DMS53 treated with DMSO at 0.1 percent for 48 hours (cell line): ENCODE data around the gene REPIN1.

ENCODE experiments used
- DNase-seq: peaks from one replicate; lab custom pipeline; 2025; ENCODE audit not compliant: unreplicated experiment; lab: John Stamatoyannopoulos, UW

REPIN1 gene

DNA sequence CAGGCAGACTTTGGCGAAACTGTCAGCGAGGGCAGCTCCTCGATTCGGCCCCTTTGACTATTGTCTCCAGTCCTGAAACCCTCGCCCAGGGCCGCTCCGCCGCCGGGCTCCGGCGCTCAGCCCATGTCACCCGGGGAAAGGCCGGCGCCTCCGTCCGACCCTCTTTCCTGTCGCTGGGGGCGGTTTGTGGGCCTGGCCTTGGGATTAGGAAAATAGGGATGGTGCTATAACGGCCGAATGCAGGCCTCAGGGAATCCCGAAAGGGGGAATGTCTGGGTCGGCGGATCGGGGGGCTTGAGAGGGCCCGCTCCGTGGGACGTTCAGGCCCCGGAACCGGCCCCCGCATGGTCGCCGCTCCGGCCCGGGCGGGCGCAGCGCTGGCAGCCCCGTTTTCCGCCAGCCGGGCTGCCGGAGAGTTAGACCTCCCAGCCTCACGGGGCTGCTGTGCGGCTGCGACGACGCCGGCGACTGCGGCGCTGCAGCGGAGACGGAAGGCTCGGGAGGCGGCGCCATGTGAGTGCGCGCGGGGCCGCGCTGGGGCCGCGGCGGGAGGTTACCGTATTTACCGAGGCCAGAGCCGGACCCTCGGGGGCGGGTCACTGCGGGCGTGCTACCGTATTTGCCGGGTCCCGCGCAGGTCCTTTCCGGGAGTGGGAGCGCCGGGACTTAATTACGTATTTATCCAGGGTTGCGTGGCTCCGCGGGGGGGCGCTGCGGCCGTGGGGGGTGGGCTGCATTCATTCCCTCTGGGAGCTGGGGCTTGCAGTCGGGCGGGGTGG, 36.4 kb downstream of the REPIN1 start:
- DNase-seq = peak; percentile 85

DNA sequence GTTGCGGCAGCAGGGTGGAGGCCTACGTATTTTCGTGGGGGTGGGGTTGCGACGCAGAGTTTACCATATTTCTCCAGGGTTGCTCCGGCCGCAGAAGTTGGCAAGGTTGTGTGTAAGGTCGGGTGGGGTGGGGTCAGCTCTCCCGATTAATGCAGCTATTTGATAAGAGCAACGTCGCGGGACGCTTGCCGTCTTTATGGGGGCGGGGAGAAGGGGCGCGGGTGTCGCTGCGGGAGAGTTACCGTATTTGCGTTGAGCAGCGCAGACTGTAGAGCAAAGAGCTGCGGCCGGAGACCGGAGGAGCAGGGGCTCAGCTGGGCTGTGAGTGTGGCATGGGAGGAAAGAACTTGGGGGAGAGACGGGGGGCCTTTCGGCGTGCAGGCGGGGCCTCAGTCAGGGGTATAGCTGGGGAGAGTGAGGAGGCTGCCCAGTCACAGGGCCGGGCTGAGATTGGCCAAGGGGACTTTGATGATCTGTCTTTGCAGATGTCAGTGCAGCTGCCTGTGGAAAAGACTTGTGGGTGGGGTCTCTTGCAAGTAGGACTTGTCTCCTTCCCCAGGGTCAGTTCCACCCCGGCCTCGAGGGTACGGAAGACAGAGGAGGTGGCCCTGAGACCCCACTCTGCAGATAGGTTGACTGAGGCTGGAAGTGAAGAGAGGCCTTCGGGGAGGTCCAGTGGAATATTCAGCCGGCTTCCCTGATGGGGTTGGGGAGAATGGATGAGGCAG, 37.1 kb downstream of the REPIN1 start:
- DNase-seq = peak; percentile 58

DNA sequence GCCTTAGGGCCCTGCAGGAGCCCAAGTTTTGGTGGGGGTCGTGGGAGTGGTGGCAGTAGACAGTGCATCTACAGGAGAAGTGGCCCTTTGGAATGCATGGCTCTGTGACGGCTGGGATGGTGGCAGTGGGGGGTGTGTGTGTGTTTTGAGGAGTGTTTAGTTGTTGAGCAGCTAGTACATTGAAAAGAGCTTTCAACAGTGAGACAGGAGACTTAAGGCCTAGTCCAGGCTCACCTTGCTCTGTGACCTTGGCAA, 37.6 kb downstream of the REPIN1 start:
- DNase-seq = no peak

DNA sequence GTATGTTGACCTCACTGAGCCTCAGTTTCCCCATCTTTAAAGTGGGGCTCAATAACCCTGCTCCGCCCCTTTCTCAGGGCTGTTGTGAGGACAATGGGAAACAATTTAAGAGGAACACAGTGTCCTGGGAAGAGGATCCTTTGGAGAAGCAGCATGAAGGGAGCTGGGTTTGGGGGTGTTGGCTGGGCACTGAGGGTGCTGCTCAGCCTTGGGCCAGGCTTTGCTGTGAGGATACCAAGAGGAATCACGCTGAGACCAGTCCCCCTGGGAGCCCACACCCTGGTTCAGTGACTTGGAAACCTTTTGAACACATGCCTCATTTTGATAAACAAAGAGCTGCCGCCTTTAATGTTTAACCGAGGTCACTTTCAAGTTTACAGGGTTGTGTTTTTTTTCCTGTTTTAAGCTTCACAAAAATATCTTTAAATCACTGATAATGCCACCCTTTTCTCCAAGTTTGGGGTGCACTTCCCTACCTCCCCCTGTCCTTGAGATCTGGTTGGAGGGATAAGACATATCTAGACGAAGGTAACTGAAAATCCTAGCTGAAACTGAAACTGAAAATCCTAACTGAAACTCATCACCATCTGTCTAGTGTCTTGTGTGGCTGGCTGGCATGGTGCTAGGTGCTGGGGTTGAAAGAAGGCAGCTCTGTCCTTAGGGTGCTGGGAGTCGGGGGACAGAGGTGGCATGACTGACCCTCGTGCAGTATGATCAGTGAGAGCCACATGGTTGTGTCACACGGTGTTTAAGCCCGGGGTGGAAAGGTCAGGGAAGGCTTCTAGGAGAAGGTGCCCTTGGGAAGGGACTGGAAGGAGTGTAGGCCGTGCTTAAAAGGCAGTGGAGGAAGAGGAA, 38.2 kb downstream of the REPIN1 start:
- DNase-seq = peak; percentile 53

DNA sequence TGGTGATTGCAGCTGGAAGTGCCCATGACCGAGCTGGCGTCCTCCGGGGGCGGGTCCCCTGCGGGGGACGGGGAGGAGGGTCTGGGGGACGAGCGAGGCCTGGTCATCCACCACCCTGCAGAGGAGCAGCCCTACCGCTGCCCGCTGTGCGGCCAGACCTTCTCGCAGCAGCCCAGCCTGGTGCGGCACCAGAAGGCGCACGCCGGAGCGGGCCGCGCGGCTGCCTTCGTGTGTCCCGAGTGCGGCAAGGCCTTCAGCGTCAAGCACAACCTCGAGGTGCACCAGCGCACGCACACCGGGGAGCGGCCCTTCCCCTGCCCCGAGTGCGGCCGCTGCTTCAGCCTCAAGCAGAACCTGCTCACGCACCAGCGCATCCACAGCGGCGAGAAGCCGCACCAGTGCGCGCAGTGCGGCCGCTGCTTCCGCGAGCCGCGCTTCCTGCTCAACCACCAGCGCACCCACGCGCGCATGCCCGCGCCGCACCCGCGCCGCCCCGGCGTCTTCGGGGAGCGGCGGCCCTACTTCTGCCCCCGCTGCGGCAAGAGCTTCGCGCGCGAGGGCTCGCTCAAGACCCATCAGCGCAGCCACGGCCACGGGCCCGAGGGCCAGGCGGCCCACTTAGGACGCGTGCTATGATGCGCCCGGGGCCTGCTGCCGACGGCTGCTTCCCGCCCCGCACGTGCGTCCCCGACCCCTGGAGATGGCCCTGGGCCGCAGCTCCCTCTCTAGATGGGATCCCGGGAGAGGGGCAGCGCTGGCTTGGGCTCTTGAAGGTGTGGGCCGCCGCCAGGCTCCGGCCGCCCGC, 39.2 kb downstream of the REPIN1 start:
- no peak for DNase-seq

DNA sequence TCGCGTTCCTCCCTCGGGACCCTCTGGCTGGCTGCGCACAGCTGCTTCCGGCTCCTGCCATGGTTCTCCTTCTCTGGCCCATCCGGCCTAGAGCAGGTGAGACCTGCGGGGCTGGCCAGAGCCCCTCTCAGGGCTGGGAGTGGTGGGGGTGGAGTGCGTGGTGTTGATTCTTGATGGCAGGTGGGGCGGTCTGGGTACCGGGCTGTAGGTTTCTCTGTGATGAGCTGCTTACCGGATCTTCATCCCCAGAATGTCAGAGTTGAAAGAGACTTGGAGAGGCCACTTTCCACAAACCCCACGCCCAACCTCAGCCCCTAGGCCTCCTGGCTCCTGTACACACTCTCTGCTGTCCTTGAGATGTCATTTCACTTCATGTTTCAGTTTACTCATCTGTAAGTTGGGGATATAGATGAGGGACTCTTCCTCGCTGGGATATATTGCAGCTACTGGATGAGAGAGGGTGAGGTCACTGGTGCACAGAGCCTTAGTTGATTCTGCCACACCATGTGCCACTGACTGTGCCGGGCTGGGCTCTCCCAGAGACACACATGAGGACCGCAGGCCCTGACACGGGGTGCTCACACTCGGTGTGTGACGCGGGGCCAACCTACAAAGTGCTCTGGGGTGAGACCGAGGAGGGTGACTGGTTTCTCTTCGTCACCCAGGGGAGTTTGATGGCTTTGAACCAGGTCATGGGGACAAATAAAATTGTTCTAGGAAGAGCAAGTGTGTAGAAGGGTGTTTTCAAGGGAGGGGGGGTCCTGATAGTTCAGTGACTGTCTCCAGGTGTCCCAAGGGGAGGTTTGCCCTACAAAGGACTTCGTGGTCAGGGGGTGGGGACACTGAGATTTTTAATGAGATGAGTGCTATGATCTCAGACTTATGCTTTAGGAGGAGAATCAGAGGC, 40.0 kb downstream of the REPIN1 start:
- no peak for DNase-seq

DNA sequence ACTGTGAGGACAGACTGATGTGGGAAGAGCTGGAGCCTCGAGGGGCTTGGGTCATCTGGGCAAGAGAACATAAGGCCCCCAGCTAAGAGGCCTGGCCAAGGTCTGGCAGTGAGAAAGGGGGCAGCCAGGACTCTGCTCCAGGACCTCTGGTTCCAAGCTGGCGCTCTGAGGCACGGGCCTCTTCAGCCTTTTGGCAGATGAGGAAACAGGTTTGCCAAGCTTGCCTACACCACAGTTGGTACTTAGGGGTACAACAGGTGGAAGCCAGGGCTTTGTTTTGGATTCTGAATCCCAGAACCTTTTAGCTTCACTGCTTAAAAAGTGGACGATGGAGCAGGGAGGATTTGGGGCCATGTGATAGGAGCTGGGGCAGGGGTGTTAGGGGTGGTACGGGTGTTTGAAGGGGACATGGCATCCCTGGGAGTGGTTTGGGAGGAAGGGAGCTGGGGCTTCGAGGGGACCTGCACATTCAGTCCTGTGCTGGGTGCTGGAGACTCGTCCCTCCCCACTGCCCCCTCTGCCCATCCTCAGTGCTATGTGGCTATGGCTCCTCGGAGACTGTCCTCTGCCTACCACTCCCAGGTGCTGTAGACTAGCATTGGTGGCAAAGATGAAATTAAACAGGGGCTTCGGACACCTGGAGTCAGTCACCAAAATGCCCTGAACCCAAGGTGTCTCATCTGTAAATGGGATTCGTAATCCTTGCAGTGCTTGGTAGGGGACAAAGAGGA, 40.8 kb downstream of the REPIN1 start:
- no peak for DNase-seq

DNA sequence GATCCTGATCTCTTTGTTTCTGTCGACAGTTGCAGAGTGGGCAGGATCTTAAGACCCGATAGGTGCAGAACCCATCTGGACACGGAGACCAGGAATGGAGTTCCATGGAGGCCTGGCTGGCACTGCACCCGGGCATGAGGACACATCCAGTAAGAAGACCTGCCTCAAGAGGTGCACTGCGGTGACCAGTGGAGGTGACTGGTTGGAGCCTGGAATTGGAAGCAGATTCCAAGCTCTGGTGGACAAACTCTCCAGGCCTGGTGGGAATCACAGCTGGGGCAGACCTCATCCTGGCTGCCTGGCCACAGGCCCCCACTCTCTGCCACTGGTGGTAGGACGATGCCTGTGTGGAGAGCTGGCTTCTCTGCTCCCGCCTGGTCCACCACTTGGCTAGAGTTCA, 41.5 kb downstream of the REPIN1 start:
- DNase-seq = no peak

DNA sequence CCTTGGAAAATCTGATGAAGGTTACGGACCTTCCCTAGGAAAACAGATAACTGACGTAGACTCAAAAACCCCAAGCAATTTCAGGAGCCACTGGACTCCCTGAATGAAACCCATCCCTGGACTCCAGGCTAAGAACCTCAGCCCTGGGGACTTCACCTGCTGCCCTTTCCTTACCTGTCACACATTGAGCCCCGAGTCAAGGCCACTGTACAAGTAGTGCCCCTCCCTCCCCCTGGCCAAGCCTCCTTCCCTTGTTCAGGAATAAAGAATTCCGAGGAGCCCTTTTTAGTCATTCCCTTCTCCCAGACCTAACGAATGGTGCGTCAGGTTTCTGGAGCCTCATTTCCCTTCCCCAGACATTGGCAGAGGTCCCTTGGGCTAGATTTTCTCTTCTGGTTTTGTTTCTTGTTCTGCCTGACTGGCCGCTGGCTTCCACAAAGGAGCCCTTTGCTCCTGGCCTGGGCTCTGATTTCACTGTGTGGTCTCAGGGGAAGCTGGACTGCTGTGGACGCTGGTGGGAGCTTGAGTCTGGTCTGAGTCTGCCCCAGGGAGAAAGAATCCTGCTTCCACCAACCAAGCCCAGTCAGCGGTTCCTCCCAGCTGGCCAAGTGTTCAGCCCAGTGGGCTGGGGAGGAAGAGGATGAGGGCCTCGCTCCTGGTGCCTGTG, 42.2 kb downstream of the REPIN1 start:
- no peak for DNase-seq

DNA sequence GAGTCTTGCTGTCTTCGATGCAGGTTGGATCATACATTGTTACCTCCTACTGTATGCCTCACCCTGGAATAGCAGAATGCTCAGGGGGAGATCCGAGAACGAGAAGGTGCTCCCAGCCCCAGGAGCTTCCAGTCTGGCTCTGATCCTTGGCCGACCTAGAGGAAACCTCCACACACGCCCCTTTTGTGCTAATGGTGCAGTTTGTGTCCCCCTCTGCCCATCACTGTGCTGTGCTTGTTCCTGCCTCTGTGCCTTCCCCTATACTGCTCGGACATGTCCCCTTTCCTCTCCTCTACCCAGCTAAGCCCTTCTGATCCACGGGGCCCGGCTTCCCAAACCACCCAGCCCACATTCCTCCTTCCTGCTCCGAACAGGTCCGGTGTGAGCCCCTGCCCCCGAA, 43.0 kb downstream of the REPIN1 start:
- DNase-seq = no peak

DNA sequence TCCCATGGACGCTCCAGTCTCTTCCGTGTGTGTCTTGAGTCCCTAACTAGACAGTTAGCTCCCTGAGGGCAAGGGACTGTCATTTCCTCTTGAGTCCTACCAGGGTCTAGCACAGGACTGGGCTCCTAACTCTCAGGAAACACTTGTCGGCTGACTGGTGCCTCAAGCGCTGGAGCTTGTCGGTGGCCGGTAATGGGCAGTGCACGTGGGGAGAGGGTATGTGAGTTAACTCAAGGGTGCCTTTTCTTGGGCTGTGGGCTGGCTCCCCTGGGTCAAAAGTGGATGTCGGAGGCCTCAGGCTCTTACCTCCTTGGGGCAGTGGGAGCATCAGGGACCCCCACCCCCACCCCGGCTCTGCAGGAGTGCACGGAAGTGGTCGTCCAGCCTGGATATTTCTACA, 43.4 kb downstream of the REPIN1 start:
- no peak for DNase-seq

DNA sequence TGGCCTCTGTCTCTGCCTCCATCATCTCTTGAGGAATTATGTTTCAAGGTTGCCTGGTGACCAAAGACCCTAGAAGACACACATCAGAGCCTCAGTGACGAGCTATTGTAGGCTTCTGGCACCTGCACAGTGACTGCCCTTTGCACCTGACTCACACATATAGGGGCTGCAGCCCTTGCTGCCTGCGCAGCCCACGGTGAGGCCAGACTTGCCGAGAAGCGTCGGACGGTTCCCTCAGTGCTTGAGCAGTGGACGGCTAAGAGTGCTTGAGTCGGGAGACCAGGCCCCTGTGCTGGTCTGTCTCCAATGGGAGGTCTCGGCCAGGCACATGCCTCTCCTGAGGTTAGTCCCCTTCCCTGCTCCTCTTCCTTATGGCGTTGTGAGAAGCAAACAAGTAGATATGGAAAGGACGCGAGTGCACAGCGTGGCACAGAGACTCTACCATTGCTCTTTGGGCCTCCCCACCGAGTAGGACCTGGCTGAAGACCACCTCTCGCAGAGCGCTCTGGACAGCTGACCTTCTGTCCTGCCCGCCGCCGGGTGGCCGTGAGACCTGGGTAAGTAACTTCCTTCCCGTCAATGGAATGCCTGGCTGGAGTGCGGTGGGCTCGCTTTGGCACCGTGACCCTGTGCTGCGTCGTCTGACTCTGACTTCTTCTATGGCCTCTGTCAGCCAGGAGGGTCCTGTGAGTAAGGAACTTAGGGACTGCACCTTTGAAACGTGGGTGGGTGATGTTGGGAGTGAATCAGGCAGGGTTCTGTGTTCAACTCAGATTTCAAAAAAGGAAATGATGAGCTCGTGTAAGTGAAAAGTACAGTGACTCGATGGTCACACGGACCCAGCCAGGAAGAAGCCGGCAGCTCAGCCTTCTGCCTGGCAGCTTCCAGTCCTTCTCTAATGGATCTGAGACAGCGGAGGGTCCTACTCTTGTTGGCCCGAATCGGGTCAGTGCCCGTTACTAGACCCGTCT, 44.2 kb downstream of the REPIN1 start:
- DNase-seq = no peak

DNA sequence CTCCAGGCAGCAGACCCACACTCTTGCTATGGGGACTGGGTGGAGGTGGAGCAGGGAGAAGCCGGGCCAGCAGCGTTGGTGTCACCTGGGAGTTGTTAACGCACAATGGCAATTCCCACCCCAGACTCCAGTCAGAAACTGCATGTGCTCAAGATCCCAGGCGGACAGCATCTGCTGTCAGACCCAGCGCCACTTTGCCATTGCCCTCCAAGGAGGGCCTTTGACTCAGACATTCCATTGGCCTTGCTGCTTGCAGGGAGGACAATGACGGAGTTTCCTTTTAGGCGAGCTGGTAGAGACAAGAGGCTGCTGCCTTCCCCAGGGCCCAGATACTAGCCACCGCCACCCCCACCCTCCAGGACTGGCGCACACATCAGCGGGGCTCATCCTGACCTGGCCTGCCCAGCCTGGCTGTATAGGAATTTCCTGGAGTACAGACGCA, 45.0 kb downstream of the REPIN1 start:
- DNase-seq = no peak

DNA sequence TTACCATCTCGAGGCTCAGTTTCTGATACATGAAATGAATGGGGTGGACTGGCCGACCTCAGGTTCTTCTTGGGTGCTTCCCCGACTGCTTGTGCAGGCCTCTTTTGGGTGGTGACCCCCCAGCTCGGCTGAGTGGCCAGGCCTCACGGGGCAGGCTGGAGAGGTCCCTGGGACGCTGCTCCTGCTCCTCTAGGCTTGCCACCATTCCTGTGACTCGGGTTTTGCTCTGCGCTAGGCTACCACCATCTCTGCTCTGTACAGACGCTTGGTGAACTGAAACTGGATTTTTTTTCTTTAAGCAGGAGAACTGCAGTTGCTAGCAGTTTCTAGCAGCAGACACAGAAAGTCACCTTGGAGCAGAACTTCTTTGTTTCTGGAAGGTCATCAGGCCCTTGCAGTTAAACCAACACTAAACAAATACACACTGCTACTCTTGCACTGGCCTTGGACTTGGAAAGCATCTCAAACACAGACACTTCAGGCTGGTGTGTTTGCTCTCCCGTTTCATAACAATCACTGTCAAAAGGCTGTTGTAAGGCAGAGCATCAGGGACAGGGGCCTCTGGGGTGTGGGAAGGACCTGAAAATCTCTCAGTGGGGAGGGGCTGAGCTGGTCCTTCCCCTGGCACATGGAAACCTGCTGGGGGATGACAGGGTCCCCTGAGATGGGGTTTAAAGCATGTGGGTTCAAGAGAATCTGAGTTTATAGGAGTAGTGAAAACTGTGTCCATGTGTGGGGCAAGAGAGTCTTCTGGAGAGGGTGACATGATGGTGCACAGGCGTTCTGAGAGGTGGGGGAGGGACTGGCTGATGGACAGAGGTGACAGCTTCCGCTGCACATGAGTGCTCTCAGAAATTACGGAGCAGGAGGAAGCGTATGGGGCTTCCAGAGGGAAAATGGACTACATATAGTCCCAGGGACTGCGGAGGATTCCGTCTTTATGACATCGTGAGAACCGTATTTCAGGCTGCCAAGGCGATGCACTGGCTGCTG, 46.8 kb downstream of the REPIN1 start:
- no peak for DNase-seq

DNA sequence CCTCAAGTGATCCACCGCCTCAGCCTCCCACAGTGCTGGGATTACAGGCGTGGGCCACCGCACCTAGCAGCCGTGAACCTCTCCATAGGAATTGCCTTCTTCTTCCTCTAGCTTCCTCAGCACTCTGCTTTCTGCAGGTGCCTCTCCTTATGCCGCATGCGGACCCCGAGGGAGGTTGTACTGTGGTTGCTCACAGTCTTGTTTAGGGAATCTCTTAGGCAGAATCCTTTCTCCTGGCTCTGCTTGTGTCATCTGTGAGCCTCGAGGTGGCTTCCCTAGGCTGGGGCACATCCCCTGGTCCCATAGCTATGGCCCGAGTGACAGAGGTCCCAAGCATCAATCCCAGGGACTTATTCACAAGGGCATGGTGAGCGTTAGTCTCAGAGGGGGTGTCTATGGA, 48.6 kb downstream of the REPIN1 start:
- DNase-seq = no peak

DNA sequence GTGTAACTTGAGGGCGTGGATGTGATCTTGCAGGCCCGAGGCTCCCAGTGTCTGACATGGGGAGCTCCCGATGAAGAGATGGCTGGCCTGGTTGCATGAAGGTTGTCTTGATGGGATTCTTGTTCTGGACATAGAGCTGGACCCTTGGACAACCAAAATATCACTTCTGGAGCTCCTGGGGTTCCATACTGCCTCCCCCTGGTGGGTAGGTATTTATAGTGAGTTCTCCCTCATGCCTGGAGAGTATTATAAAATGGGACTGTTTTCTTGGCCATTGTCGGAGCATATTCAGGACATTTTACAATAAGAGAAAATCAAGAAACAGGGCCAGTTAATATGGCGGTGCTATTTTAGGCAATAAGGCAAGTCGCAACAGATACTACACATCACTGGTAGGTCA, 49.2 kb downstream of the REPIN1 start:
- no peak for DNase-seq

DNA sequence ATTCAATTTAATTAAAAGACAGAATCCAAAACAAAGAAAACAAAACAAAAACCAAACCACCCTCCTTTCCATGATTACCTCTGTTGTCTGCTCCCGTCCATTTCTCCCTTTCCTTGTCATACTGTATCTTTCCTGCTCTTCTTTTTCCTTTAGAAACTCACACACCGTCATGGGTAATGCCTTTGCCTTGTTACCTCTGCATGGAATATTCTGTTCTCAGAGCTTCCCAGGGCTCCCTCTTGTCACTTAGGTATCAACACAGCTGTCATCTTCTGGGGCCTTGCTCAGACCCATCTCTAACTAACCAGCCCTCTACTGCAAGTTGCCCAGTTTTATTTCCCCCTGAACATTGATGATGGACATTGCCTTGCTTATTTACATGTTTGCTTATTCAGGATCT, 51.6 kb downstream of the REPIN1 start:
- DNase-seq = no peak
